ENCODE data around the gene PTCH2.

DNA sequence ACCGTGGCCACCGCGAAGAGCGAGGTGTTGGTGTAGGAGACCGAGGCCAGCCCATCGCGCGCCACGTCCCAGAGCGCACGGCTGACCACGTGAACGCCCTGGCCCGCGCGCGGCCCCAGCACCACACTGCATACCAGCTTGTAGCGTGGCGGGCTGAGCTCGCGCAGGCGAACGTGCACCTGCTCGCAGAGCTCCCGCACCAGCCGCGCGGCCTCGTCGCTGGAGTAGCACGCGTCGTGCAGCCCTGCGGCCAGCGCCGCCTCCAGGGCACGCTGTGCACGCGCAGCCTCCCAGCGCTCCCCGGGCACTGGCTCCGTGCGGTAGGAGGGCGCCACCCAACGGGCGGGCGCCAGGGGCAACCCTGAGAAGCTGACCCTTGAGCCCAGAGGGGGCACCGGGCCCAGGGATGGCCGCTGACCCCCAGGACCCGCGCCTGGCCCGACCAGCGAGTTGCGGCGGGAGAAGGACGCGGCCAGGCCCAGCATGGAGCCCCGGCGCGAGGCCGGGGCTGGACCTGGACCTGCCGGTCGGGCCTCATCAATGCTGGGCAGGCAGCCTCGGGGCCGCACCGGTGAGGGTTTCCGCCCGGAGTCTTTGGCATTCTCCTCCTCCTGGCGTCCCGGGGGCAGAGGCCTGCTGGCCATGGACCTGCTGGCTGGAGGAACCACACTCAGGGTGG is 36.9 kb downstream of the PTCH2 start:
- TF ChIP-seq, protein P1, sequence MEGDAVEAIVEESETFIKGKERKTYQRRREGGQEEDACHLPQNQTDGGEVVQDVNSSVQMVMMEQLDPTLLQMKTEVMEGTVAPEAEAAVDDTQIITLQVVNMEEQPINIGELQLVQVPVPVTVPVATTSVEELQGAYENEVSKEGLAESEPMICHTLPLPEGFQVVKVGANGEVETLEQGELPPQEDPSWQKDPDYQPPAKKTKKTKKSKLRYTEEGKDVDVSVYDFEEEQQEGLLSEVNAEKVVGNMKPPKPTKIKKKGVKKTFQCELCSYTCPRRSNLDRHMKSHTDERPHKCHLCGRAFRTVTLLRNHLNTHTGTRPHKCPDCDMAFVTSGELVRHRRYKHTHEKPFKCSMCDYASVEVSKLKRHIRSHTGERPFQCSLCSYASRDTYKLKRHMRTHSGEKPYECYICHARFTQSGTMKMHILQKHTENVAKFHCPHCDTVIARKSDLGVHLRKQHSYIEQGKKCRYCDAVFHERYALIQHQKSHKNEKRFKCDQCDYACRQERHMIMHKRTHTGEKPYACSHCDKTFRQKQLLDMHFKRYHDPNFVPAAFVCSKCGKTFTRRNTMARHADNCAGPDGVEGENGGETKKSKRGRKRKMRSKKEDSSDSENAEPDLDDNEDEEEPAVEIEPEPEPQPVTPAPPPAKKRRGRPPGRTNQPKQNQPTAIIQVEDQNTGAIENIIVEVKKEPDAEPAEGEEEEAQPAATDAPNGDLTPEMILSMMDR (conservative IDR thresholded peaks at IDR 0.05): no peak
- no peak for TF ChIP-seq EZH2 (IDR thresholded peaks at IDR 0.05; ENCODE audit: low read depth)
